GM23248 (cell line): ENCODE results near the gene HERPUD1. TPM values are rescaled to one million over a fixed set of nuclear protein-coding genes. Genes with fewer than 3 reads are reported as not detected.

ENCODE experiments used
- DNase-seq: peaks from one replicate; pipeline ENCODE4 v3.0.0-alpha.2; 2015
- H2AFZ ChIP-seq: fragments of 200-600 bp; sonication (generic); 2 replicates; pipeline ENCODE4 v1.6.1; 2016; ENCODE audit warnings: antibody characterized with exemption
- H3F3A ChIP-seq: fragments of 200-600 bp; sonication (generic); 2 replicates; pipeline ENCODE4 v1.6.1; 2016; ENCODE audit warnings: mild to moderate bottlenecking, antibody characterized with exemption, mixed run types; ENCODE audit not compliant: insufficient read depth
- H3K27ac ChIP-seq: fragments of 200-600 bp; sonication (generic); 2 replicates; pipeline ENCODE4 v1.5.1; 2016; ENCODE audit warnings: mild to moderate bottlenecking
- H3K27me3 ChIP-seq: fragments of 200-600 bp; sonication (generic); replicated peaks from 2 replicates; pipeline ENCODE4 v1.6.1; 2016; ENCODE audit warnings: mild to moderate bottlenecking; ENCODE audit not compliant: insufficient read depth
- H3K36me3 ChIP-seq: fragments of 200-600 bp; sonication (generic); 2 replicates; pipeline ENCODE4 v1.6.1; 2016; ENCODE audit warnings: low read depth, mild to moderate bottlenecking
- H3K4me1 ChIP-seq: fragments of 200-600 bp; sonication (generic); 2 replicates; pipeline ENCODE4 v1.6.1; 2016; ENCODE audit warnings: mild to moderate bottlenecking; ENCODE audit not compliant: insufficient read depth
- H3K4me2 ChIP-seq: fragments of 200-600 bp; sonication (generic); one replicate; pipeline ENCODE4 v1.6.1; 2016; ENCODE audit warnings: mild to moderate bottlenecking; ENCODE audit not compliant: unreplicated experiment
- H3K4me3 ChIP-seq: fragments of 200-600 bp; sonication (generic); 2 replicates; pipeline ENCODE4 v1.5.1; 2016; ENCODE audit warnings: mild to moderate bottlenecking
- H3K79me2 ChIP-seq: fragments of 200-600 bp; sonication (generic); 2 replicates; pipeline ENCODE4 v1.6.1; 2016; ENCODE audit warnings: mild to moderate bottlenecking; ENCODE audit not compliant: insufficient read depth
- H3K9ac ChIP-seq: fragments of 200-600 bp; sonication (generic); 2 replicates; pipeline ENCODE4 v1.6.1; 2016; ENCODE audit warnings: mild to moderate bottlenecking
- H3K9me2 ChIP-seq: fragments of 200-600 bp; sonication (generic); 2 replicates; pipeline ENCODE4 v1.6.1; 2016; ENCODE audit warnings: mixed run types, mild to moderate bottlenecking, moderate library complexity; ENCODE audit not compliant: insufficient read depth
- H3K9me3 ChIP-seq: fragments of 200-600 bp; sonication (generic); one replicate; pipeline ENCODE4 v1.6.1; 2017; ENCODE audit warnings: low read depth
- H4K20me1 ChIP-seq: fragments of 200-600 bp; sonication (generic); 2 replicates; pipeline ENCODE4 v1.6.0; 2016; ENCODE audit not compliant: insufficient read depth
- EZH2 ChIP-seq: fragments of 200-600 bp; sonication (generic); IDR thresholded peaks from 2 replicates; pipeline ENCODE4 v1.6.1; 2018; ENCODE audit warnings: antibody characterized with exemption, mild to moderate bottlenecking; ENCODE audit not compliant: insufficient read depth, poor library complexity, severe bottlenecking
- EZH2phosphoT487 ChIP-seq: fragments of 200-600 bp; sonication (generic); IDR thresholded peaks from 2 replicates; pipeline ENCODE4 v1.6.1; 2018; ENCODE audit warnings: antibody characterized with exemption, moderate library complexity, mild to moderate bottlenecking, low read depth; ENCODE audit not compliant: insufficient read depth
- WGBS, 2 experiments: methylation state at CpG; one replicate each; pipeline ENCODE4 v1.1.6; 2015 to 2017; ENCODE audit warnings: low lambda C conversion rate in 2 of 2, low coverage in 1 of 2; ENCODE audit errors: missing lambda C conversion rate in 2 of 2; 5-methylcytosine and 5-hydroxymethylcytosine counted together
- in situ Hi-C: fragments of 300-500 bp; cut with MboI; formaldehyde crosslinking; loops from 2 replicates; pipeline ENCODE4 v1.15.0; 2020
- polyA plus RNA-seq: library from polyadenylated mRNA; unstranded; fragments of >200 nt; fragmentation: Nextera tagmentation; extraction: Ambion mirVana; gene quantifications from 2 replicates; pipeline ENCODE4 v1.2.1, GENCODE V29; 2016
- total RNA-seq: library from RNA; depleted of rRNA; stranded (reverse); fragments of >200 nt; shearing (Covaris generic); gene quantifications from 2 replicates; pipeline ENCODE4 v1.2.3, GENCODE V29; 2014

HERPUD1 gene
- total and polyA plus RNA-seq, 2 experiments from 2014 or later: 218 to 299 TPM

- H3K4me2 ChIP-seq: peak overlapping the region; percentile 96
- H3K9ac ChIP-seq: peak overlapping the region; percentile 100
- WGBS, 2 experiments: 7 to 9% methylated on average over 5 of the region's 5 CpGs
- H3K4me3 ChIP-seq: peak overlapping the region; percentile 98
- H3F3A ChIP-seq: peaks cover 67% of the 10 kb centered on the region
- no peaks in the 10 kb centered on the region for H3K9me3 ChIP-seq
- peaks cover 36% of the 10 kb centered on the region for H4K20me1 ChIP-seq
- H3K27ac ChIP-seq: peak overlapping the region; percentile 9; the same call in 1 of the 2 replicates
- H3K79me2 ChIP-seq: peaks cover 81% of the 10 kb centered on the region
- peaks cover 35% of the 10 kb centered on the region for H3K4me1 ChIP-seq
- TF ChIP-seq EZH2phosphoT487: no peak
- TF ChIP-seq EZH2: no peak
- H3K9me2 ChIP-seq: no peaks in the 10 kb centered on the region
- no peak for DNase-seq
- H2AFZ ChIP-seq: no peak overlapping the region
- H3K27me3 ChIP-seq: no peaks in the 10 kb centered on the region
- in situ Hi-C loops: no loop called here
- peaks cover 61% of the 10 kb centered on the region for H3K36me3 ChIP-seq
Observed at GRCh38 chr16:56935201-56935600, 3.3 kb downstream of the HERPUD1 start.

GRCh38 chr16:56936491-56936890 lies 4.5 kb downstream of the HERPUD1 start:
- Histone ChIP-seq H3K79me2 (peaks cover 94% of the 10 kb centered on the region), H3K4me1 (peaks cover 31% of the 10 kb centered on the region), H4K20me1 (peaks cover 36% of the 10 kb centered on the region), H3K4me2 (peak overlapping the region; percentile 96), H3K36me3 (peaks cover 74% of the 10 kb centered on the region), H3F3A (peaks cover 80% of the 10 kb centered on the region), H3K27ac (peak overlapping the region; percentile 41), H3K9me3 (no peaks in the 10 kb centered on the region), H3K9me2 (no peaks in the 10 kb centered on the region), H3K4me3 (peak overlapping the region; percentile 98), H3K27me3 (no peaks in the 10 kb centered on the region), H2AFZ (no peak overlapping the region), H3K9ac (peak overlapping the region; percentile 100)
- in situ Hi-C loops: no loop called here
- 79 to 80% methylated on average over 5 of the region's 5 CpGs for WGBS, 2 experiments
- DNase-seq: peak; percentile 50
- TF ChIP-seq EZH2phosphoT487 (no peak), EZH2 (no peak)

GRCh38 chr16:56936950-56937349 lies 5.0 kb downstream of the HERPUD1 start:
- peak overlapping the region; percentile 41 for H3K27ac ChIP-seq
- H3K9me3 ChIP-seq: no peaks in the 10 kb centered on the region
- peaks cover 36% of the 10 kb centered on the region for H4K20me1 ChIP-seq
- no peak for TF ChIP-seq EZH2phosphoT487
- TF ChIP-seq EZH2: no peak
- H3K9ac ChIP-seq: peak overlapping the region; percentile 100
- H3K9me2 ChIP-seq: no peaks in the 10 kb centered on the region
- H3K4me2 ChIP-seq: peak overlapping the region; percentile 96
- peaks cover 78% of the 10 kb centered on the region for H3K36me3 ChIP-seq
- in situ Hi-C loops: no loop called here
- peaks cover 94% of the 10 kb centered on the region for H3K79me2 ChIP-seq
- peaks cover 29% of the 10 kb centered on the region for H3K4me1 ChIP-seq
- 87 to 93% methylated on average over 5 of the region's 5 CpGs for WGBS, 2 experiments
- H2AFZ ChIP-seq: no peak overlapping the region
- H3K27me3 ChIP-seq: no peaks in the 10 kb centered on the region
- peaks cover 85% of the 10 kb centered on the region for H3F3A ChIP-seq
- H3K4me3 ChIP-seq: peak overlapping the region; percentile 98
- no peak for DNase-seq

- Histone ChIP-seq H3K4me2 (no peak overlapping the region), H4K20me1 (peaks cover 32% of the 10 kb centered on the region), H3K79me2 (peaks cover 74% of the 10 kb centered on the region), H3K27me3 (no peaks in the 10 kb centered on the region), H3K9me2 (no peaks in the 10 kb centered on the region), H2AFZ (no peak overlapping the region), H3K36me3 (peaks cover 94% of the 10 kb centered on the region), H3K9me3 (no peaks in the 10 kb centered on the region), H3F3A (peaks cover 95% of the 10 kb centered on the region), H3K4me1 (peaks cover 29% of the 10 kb centered on the region), H3K9ac (no peak overlapping the region), H3K4me3 (no peak overlapping the region), H3K27ac (0 out of 2 replicates have a peak overlapping the region, but pooled peaks have one; percentile 8)
- no peak for DNase-seq
- TF ChIP-seq EZH2 (no peak), EZH2phosphoT487 (no peak)
- in situ Hi-C loops: no loop called here
- WGBS, 2 experiments: 75 to 77% methylated on average over 8 of the region's 8 CpGs
Observed at GRCh38 chr16:56938664-56939513, 6.9 kb downstream of the HERPUD1 start.
